AG04450 (cell line): ENCODE measurements around the gene DDX31. TPM values are rescaled to one million over a fixed set of nuclear protein-coding genes. Genes with fewer than 3 reads are reported as not detected.
A peak's percentile ranks its signal among the peaks of the same experiment; 100 is the strongest.

Experiments
- CTCF ChIA-PET: fragments of 300-600, 350-600 bp; formaldehyde crosslinking; extraction: SDS; loops from one replicate; lab custom pipeline; 2022; ENCODE audit warnings: antibody characterized with exemption, inconsistent platforms; lab: Charles Lee
- POLR2A ChIA-PET: fragments of 350-600 bp; formaldehyde crosslinking; extraction: SDS; loops from one replicate; lab custom pipeline; 2021; ENCODE audit warnings: antibody characterized with exemption, inconsistent platforms; lab: Yijun Ruan, JAX
- DNase-seq: peaks from one replicate; pipeline ENCODE4 v3.0.0-alpha.2; 2011; ENCODE audit warnings: low read depth, low spot score
- H3K27ac ChIP-seq: one replicate; pipeline ENCODE4 v1.5.1; 2012; ENCODE audit warnings: low read depth, low read length, control low read depth
- H3K27me3 ChIP-seq: one replicate; pipeline ENCODE4 v1.6.0; 2012; ENCODE audit warnings: low read length; ENCODE audit not compliant: control insufficient read depth, insufficient read depth
- H3K4me3 ChIP-seq: 2 replicates; pipeline ENCODE4 v1.5.1; 2011; ENCODE audit warnings: mild to moderate bottlenecking, low read depth, low read length, control low read depth
- H3K9me3 ChIP-seq: 2 replicates; pipeline ENCODE4 v1.5.1; 2012; ENCODE audit warnings: low read length; ENCODE audit not compliant: control insufficient read depth, insufficient read depth
- polyA plus RNA-seq: library from polyadenylated mRNA; depleted of rRNA; stranded (reverse); fragments of >200 nt; gene quantifications from 2 replicates; pipeline ENCODE4 v1.2.3, GENCODE V29; 2011
- TF ChIP-seq, protein P1 (sequence below): IDR thresholded peaks from 2 replicates; pipeline ENCODE4 v1.5.1; 2011; ENCODE audit warnings: low read depth, low read length, control low read depth, inconsistent platforms

DDX31 gene
- polyA plus RNA-seq, 1 experiment = 12.2 TPM

DNA sequence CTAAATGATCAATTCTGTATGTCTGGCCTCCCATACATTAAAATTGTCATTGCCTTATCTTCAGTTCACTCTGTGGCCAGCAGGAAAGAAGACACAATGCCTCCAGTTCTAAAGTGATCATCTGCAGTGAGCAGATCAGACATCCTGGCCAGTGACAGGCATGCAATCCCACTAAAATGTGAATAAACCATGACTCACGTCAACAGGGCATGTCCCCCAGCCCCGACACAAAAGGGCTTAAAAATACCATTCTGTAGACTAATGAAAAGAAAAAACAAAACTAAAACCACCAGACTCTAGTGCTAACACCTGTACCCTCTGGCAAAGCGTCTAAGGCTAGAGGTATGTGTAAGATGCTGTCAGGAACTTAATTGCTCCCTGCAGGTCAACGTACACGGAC, 38.5 kb downstream of the DDX31 start:
- H3K27me3 ChIP-seq = no peaks in the 10 kb centered on the region
- TF ChIP-seq, protein P1, sequence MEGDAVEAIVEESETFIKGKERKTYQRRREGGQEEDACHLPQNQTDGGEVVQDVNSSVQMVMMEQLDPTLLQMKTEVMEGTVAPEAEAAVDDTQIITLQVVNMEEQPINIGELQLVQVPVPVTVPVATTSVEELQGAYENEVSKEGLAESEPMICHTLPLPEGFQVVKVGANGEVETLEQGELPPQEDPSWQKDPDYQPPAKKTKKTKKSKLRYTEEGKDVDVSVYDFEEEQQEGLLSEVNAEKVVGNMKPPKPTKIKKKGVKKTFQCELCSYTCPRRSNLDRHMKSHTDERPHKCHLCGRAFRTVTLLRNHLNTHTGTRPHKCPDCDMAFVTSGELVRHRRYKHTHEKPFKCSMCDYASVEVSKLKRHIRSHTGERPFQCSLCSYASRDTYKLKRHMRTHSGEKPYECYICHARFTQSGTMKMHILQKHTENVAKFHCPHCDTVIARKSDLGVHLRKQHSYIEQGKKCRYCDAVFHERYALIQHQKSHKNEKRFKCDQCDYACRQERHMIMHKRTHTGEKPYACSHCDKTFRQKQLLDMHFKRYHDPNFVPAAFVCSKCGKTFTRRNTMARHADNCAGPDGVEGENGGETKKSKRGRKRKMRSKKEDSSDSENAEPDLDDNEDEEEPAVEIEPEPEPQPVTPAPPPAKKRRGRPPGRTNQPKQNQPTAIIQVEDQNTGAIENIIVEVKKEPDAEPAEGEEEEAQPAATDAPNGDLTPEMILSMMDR = peak; percentile 23; the same call in 1 of the 2 replicates
- ChIA-PET CTCF (no interaction called here), POLR2A (no interaction called here)
- no peak overlapping the region for H3K4me3 ChIP-seq
- H3K9me3 ChIP-seq = no peaks in the 10 kb centered on the region
- DNase-seq = peak; percentile 20
- H3K27ac ChIP-seq = peak overlapping the region; percentile 31

DNA sequence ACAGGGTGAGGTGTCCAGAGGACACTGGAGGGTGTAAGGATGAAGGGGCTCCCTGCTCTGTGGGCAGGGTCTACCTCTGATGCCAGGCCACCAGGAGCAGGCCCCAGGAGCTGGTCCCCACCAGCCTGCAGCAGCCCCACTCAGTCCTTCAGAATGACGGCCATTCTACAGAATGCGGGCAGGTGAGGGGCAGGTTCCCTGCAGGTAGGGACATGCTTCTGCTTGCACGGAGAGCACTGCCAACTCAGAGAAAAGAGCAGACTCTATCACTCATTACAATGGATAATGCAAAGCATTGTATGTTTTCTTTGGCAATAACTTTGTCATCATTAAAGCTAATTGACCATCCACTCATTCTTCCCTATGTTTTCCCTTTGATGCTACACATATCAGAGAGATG, 39.0 kb downstream of the DDX31 start:
- H3K27me3 ChIP-seq = no peaks in the 10 kb centered on the region

DNA sequence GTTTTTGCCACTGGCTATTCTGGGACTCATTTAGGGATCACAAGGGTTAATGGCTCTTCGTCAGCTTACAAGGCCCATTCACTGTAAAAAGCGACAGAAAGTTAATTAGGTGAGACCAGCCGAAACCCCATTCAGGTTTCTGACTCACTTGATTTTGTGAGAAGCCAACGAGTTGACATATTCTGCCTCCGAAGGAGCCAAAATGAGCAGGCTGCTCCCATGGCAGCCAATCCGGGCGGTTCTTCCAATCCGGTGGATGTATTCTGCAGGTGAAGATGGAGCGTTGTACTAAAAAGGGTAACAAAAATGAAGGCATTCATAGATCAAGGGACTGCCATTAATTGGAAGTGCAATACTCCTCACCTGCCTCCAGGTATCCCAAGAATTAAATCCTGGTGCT, 39.7 kb downstream of the DDX31 start:
- no peak for DNase-seq

More for the DNA sequence above, 39.0 kb downstream of the DDX31 start:
- Histone ChIP-seq H3K4me3 (no peak overlapping the region), H3K9me3 (no peaks in the 10 kb centered on the region), H3K27ac (no peak overlapping the region)
- TF ChIP-seq, protein P1 = no peak
- POLR2A ChIA-PET = no interaction called here
- CTCF ChIA-PET = no interaction called here
- no peak for DNase-seq

DNA sequence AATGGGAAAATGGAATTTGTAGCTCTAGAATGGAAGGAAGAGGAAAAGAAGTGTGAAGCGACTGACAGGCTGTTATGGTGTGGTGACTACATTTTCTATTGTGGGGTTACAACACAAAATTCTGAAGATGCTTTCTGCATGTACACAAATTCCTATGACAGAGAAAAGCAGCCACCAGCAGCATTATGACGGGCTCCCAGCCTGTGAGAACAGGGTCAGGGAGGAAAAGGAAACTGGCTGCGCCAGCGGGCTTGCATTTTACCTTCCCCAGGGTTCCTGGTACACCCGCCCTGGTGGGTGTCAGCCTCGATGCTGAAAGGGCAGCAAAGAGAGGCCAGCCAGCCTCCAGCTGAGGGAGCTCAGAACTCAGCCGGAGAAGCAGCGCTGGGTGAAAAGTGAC, 41.0 kb downstream of the DDX31 start:
- CTCF ChIA-PET = no interaction called here
- no peaks in the 10 kb centered on the region for H3K9me3 ChIP-seq
- POLR2A ChIA-PET = no interaction called here
- no peak for DNase-seq
- TF ChIP-seq, protein P1 = no peak
- H3K4me3 ChIP-seq = no peak overlapping the region
- H3K27ac ChIP-seq = no peak overlapping the region
- H3K27me3 ChIP-seq = no peaks in the 10 kb centered on the region

More for the DNA sequence above, 39.7 kb downstream of the DDX31 start:
- no peak overlapping the region for H3K4me3 ChIP-seq
- ChIA-PET CTCF (no interaction called here), POLR2A (no interaction called here)
- TF ChIP-seq, protein P1 = no peak
- H3K27me3 ChIP-seq = no peaks in the 10 kb centered on the region
- no peak overlapping the region for H3K27ac ChIP-seq
- H3K9me3 ChIP-seq = no peaks in the 10 kb centered on the region

DNA sequence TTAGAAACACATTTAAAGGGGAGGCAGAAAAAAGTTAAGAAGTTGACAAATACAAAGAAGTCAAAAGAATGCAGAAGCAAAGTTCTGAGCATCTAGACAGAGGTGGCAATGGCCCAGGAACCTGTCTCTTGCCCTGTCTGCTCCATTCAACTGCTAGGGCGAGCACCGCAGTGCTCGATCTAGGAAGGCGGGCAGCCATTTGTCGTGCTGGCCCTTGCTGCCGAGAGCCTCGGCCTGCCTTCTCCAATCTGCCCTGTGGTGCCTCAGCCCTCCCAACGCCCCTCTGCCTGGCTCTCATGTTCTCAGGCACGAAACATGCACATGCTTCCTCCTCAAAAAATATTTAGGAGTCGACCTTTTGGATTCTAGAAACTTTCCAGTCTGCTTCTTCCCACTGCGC, 42.2 kb downstream of the DDX31 start:
- ChIA-PET POLR2A (no interaction called here), CTCF (no interaction called here)
- TF ChIP-seq, protein P1 = no peak
- no peaks in the 10 kb centered on the region for H3K27me3 ChIP-seq
- no peak for DNase-seq
- no peak overlapping the region for H3K27ac ChIP-seq
- H3K9me3 ChIP-seq = no peaks in the 10 kb centered on the region
- H3K4me3 ChIP-seq = no peak overlapping the region
